Measurements from ENCODE around the gene HMG20B.
"Not testable (repeated sequence)": the region's sequence is repeated elsewhere in the genome, so short reads cannot be mapped to it uniquely, and the experiment has no call there.

HMG20B gene

GRCh38 chr19:3577723-3578344 is 5.1 kb downstream of the HMG20B start:
- no peak for DNase-seq (ENCODE audit: low read depth, low spot score)

DNA sequence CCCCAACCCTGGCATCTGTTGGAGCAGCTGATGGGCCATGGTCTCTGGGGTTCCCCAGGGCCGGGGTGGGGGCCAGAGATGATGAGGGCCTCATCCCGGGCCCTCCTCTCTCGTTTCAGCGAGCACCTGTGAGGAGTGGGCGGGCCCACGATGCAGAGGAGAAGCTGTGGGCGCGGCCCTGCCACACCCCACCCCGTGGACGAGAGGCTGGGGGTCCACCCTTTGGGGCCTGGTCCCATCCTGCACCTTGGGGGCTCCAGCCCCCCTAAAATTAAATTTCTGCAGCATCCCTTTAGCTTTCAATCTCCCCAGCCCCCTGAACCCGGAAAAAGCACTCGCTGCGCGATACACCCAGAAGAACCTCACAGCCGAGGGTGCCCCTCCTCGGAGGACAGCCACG is 5.6 kb downstream of the HMG20B start:
- H3K27ac ChIP-seq = no peak overlapping the region
- DNase-seq (ENCODE audit: low read depth, low spot score) = no peak

More at GRCh38 chr19:3577723-3578344, 5.1 kb downstream of the HMG20B start:
- H3K27ac ChIP-seq = no peak overlapping the region

- H3K27ac ChIP-seq = no peak overlapping the region
- DNase-seq (ENCODE audit: low read depth, low spot score) = no peak
Observed at GRCh38 chr19:3580156-3580934, 7.6 kb downstream of the HMG20B start.

DNA sequence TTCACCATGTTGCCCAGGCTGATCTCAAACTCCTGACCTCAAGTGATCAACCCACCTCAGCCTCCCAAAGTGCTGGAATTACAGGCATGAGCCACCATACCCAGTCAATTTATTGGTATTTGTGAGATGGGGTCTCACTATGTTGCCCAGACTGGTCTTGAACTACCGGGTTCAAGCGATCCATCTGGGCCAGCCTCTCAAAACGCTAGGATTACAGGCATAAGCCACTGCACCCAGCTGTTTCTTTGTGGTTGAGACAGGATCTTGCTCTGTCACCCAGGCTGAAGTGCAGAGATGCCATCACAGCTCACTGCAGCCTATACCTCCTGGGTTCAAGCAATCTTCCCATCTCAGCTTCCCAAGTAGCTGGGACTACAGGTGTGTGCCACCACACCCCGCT is 9.0 kb downstream of the HMG20B start:
- not testable (repeated sequence) for H3K27ac ChIP-seq; DNase-seq (ENCODE audit: low read depth, low spot score)

DNA sequence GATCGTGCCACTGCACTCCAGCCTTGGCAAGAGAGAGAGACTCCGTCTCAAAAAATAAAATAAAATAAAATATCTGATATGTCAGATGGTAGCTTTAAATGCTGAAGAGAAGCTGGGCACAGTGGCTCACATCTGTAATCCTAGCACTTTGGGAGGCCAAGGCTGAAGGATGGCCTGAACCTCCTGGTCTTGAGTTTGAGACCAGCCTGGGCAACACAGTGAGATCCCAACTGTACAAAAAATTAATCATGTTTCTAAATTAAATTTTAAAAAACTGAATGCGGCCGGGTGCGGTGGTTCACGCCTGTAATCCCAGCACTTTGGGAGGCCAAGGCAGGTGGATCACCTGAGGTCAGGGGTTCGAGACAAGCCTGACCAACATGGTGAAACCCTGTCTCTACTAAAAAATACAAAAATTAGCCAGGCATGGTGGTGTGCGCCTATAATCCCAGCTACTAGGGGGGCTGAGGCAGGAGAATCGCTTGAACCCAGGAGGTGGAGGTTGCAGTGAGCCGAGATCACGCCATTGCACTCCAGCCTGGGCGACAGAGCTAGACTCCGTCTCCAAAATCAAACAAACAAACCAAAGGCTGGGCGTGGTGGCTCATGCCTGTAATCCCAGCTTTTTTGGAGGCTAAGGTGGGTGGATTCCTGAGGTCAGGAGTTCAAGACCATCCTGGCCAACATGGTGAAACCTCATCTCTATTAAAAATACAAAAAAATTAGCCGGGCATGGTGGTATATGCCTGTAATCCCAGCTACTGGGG is 11.5 kb downstream of the HMG20B start:
- H3K27ac ChIP-seq; DNase-seq (ENCODE audit: low read depth, low spot score): not testable (repeated sequence)

- DNase-seq (ENCODE audit: low read depth, low spot score) = no peak
- no peak within 1 kb of the TSS for H3K27ac ChIP-seq
Observed at GRCh38 chr19:3585301-3586126, 12.8 kb downstream of the HMG20B start, which contains the start of gene GIPC3. GIPC3 (plus strand) TSS chr19:3585478; CDS start chr19:3585598, 120 bp downstream.

DNA sequence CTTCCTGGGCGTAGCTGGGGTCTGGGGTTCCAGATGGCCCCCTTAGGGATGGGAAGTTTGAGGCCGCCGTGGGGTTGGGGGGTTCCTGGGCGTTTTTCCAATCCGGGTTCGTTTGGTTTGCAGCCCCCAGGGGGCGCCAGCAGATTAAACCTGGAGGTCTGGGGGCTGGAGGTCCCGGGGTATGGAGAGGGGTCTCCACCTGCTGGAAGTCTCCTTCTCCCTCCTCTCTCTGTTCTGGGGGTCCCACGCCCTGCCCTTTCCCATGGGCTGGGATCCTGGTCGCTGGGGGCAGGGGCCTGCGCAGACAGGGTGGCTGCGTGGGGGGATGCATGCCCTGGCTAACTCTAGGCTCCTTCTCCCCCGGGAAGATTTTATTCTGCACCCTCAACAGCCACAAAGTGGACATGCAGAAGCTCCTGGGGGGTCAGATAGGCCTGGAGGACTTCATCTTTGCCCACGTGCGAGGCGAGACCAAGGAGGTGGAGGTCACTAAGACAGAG is 13.4 kb downstream of the HMG20B start:
- no peak overlapping the region for H3K27ac ChIP-seq
- no peak for DNase-seq (ENCODE audit: low read depth, low spot score)

DNA sequence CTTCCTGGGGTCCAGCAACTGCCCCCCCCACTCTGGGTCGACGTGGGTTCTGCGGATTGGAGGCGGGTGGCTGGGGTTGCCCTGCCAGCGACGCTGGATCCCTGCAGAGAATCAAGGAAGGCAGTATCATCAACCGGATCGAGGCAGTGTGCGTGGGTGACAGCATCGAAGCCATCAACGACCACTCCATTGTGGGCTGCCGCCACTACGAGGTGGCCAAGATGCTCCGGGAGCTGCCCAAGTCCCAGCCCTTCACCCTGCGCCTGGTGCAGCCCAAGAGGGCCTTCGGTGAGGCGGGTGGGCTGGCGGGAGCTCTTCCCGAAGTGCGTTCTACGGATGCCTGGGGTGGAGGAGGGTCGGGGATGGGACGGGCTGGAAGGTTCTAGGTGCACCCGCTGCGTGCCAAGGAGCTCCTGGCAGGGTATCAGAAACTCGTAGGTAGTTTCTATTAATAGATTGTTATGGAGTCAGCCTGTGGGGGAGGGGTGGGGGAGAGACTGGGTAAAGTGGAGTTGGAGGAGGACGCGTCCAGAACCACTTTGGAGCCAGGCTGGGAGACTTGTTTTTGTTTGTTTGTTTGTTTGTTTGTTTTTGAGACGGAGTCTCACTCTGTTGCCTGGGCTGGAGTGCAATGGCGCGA is 14.1 kb downstream of the HMG20B start:
- DNase-seq (ENCODE audit: low read depth, low spot score) = no peak
- no peak overlapping the region for H3K27ac ChIP-seq

GRCh38 chr19:3589439-3589838 is 16.7 kb downstream of the HMG20B start:
- no peak overlapping the region for H3K27ac ChIP-seq
- DNase-seq (ENCODE audit: low read depth, low spot score) = no peak

- DNase-seq (ENCODE audit: low read depth, low spot score) = no peak
- no peak overlapping the region for H3K27ac ChIP-seq
Observed at GRCh38 chr19:3589949-3590348, 17.2 kb downstream of the HMG20B start.

- no peak for DNase-seq (ENCODE audit: low read depth, low spot score)
- no peak overlapping the region for H3K27ac ChIP-seq
Observed at GRCh38 chr19:3590991-3591659, 18.4 kb downstream of the HMG20B start.

DNA sequence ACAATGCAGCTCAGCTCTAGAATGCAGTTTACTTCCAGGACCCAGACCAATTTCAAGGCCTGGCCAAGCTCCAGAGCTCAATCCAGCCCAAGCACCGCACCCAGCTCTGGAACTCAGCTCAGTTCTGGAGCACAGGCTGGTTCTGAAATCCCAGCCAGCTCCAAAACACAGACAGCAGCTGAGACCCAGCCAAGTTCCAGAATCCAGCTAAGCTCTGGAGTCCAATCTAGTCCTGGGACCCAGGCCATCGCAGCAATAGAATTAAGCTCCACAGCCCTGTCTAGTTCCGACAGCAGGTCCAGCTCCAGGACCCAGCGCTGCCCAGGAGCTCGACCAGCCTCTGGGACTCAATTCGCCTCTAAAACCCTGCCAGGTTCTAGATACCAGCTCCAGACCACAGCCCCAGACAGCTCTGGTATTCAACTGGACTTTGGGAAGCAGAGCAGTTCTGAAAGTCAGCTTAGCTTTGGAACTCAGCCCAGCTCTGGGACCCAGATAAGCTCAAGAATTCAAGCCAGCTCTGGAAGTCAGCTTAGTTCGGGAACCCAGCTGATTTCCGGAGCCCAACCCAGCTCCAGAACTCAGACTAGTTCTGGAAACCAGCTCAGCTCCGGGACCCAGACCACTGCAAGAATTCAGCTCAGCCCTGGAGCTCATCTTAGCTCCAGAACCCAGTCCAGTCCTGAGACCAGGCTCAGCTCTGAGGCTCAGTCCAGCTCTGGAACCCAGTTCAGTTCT is 19.3 kb downstream of the HMG20B start:
- DNase-seq (ENCODE audit: low read depth, low spot score) = no peak
- no peak overlapping the region for H3K27ac ChIP-seq

GRCh38 chr19:3593156-3593555 is 20.4 kb downstream of the HMG20B start:
- DNase-seq (ENCODE audit: low read depth, low spot score) = no peak
- H3K27ac ChIP-seq = no peak overlapping the region

GRCh38 chr19:3595521-3596061 is 22.8 kb downstream of the HMG20B start:
- H3K27ac ChIP-seq = no peak overlapping the region
- no peak for DNase-seq (ENCODE audit: low read depth, low spot score)

DNA sequence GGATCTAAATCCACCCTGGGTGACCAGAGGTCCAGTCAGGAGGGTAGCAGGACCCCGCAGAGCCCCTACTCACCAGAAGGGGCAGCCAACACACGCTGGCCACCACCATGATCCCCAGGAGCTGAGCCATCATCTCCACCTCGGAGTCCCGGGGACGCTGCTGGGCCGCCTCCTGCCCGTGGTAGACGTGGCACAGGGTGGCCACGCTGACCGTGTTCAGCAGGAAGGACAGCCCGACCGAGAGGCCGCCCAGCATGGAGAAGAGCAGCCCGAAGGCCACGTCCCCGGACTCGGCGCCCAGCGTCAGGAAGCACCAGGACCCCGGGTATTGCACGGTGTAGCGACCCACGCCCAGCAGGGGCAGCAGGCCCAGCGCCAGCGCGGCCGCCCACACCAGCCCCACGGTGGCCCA is 27.0 kb downstream of the HMG20B start:
- DNase-seq (ENCODE audit: low read depth, low spot score) = no peak
- no peak overlapping the region for H3K27ac ChIP-seq

GRCh38 chr19:3601021-3601420 is 28.3 kb downstream of the HMG20B start:
- no peak overlapping the region for H3K27ac ChIP-seq
- DNase-seq (ENCODE audit: low read depth, low spot score) = no peak

- no peak overlapping the region for H3K27ac ChIP-seq
- no peak for DNase-seq (ENCODE audit: low read depth, low spot score)
Observed at GRCh38 chr19:3603121-3603811, 30.5 kb downstream of the HMG20B start.
